Measurements from ENCODE around the gene MEIS2.

MEIS2 gene

GRCh38 chr15:36931434-36931833 is 168.9 kb downstream of the MEIS2 start:
- CTCF ChIA-PET: no interaction called here
- POLR2A ChIA-PET: no interaction called here
- no peak for DNase-seq (ENCODE audit: extremely low spot score)
- TF ChIP-seq ELF4 (IDR thresholded peaks at IDR 0.05) (no peak), LEF1 (IDR thresholded peaks at IDR 0.05; ENCODE audit: borderline replicate concordance) (no peak), SP1 (IDR thresholded peaks at IDR 0.05) (no peak), L3MBTL2 (conservative IDR thresholded peaks at IDR 0.05) (no peak), CTBP1 (IDR thresholded peaks at IDR 0.05; ENCODE audit: borderline replicate concordance) (no peak), SUZ12 (IDR thresholded peaks at IDR 0.05) (no peak), ARNT (IDR thresholded peaks at IDR 0.05) (no peak), ZNF384 (IDR thresholded peaks at IDR 0.05) (no peak), HDGF (IDR thresholded peaks at IDR 0.05; ENCODE audit: borderline replicate concordance) (no peak), TARDBP (IDR thresholded peaks at IDR 0.05) (no peak), FOXM1 (IDR thresholded peaks at IDR 0.05; ENCODE audit: borderline replicate concordance) (no peak), NFRKB (IDR thresholded peaks at IDR 0.05) (no peak), FOXA1 (IDR thresholded peaks at IDR 0.05) (no peak), FOXK2 (IDR thresholded peaks at IDR 0.05) (no peak), BHLHE40 (IDR thresholded peaks at IDR 0.05; ENCODE audit: borderline replicate concordance) (no peak)
- TF ChIP-seq, protein P1, sequence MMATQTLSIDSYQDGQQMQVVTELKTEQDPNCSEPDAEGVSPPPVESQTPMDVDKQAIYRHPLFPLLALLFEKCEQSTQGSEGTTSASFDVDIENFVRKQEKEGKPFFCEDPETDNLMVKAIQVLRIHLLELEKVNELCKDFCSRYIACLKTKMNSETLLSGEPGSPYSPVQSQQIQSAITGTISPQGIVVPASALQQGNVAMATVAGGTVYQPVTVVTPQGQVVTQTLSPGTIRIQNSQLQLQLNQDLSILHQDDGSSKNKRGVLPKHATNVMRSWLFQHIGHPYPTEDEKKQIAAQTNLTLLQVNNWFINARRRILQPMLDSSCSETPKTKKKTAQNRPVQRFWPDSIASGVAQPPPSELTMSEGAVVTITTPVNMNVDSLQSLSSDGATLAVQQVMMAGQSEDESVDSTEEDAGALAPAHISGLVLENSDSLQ (IDR thresholded peaks at IDR 0.05): no peak

GRCh38 chr15:36926427-36926825 is 173.9 kb downstream of the MEIS2 start:
- ChIA-PET POLR2A (no interaction called here), CTCF (no interaction called here)

DNA sequence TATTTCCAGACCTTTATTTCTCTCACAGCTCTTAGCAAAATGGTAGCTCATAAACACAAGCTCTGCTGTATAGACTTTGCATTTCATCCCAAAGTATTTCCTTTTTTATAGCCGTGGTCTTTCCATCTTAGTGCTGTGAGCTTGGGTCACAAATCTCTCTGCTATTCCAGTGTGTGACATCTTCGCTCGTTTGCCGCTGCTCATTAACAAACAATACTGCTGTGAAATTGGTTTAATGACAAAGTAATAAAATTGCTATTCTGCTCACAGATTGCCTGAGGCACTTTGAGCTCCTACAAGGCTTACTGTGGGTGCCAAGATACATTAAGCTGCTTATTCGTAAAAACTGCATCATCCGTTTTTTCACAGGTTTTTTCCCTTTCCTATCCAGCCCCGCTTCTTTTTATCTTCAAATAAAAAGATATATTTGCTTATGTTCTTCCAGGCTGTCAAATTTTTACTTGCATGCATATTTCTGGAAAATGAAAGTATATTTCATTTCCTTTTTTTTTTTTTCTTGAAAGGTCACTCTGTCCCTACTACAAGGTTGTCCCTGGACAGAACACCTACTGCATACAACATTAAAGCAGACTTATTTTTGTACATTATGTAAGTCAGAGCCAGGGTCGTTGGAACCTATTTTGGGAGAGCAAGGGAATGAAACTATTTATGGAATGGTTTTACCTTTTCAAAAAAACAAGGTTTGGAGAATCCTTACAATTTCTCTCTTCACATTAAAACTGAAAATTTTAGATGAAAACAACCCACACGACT is 174.5 kb downstream of the MEIS2 start:
- peak; percentile 89 for TF ChIP-seq CTBP1 (IDR thresholded peaks at IDR 0.05; ENCODE audit: borderline replicate concordance)
- no peak for TF ChIP-seq SP1 (IDR thresholded peaks at IDR 0.05)
- TF ChIP-seq, protein P1 (IDR thresholded peaks at IDR 0.05): peak; percentile 92
- TF ChIP-seq ZNF384 (IDR thresholded peaks at IDR 0.05): peak; percentile 33; the same call in 1 of the 2 replicates
- DNase-seq (ENCODE audit: extremely low spot score): peak; percentile 33
- ChIA-PET POLR2A (interaction anchor here (1.3 kb wide), 1 partner anchor 176 kb away, joined by 7 read pairs; no protein-coding TSS in a partner anchor), CTCF (interaction anchor here (0.6 kb wide), 1 partner anchor 108 kb away, joined by 3 read pairs; no protein-coding TSS in a partner anchor)

More at GRCh38 chr15:36926427-36926825, 173.9 kb downstream of the MEIS2 start:
- TF ChIP-seq ELF4 (IDR thresholded peaks at IDR 0.05) (no peak), ZNF384 (IDR thresholded peaks at IDR 0.05) (no peak), FOXK2 (IDR thresholded peaks at IDR 0.05) (no peak), TARDBP (IDR thresholded peaks at IDR 0.05) (no peak), NFRKB (IDR thresholded peaks at IDR 0.05) (no peak), HDGF (IDR thresholded peaks at IDR 0.05; ENCODE audit: borderline replicate concordance) (no peak)
- TF ChIP-seq, protein P1 (IDR thresholded peaks at IDR 0.05): 0 out of 2 replicates have a peak, but pooled peaks have one; percentile 22
- DNase-seq (ENCODE audit: extremely low spot score): no peak

GRCh38 chr15:36925049-36925448 is 175.3 kb downstream of the MEIS2 start:
- ChIA-PET CTCF (no interaction called here), POLR2A (interaction anchor here (1.3 kb wide), 1 partner anchor 176 kb away, joined by 7 read pairs; no protein-coding TSS in a partner anchor)
- TF ChIP-seq SUZ12 (IDR thresholded peaks at IDR 0.05) (no peak), FOXM1 (IDR thresholded peaks at IDR 0.05; ENCODE audit: borderline replicate concordance) (no peak)
- DNase-seq (ENCODE audit: extremely low spot score): no peak

DNA sequence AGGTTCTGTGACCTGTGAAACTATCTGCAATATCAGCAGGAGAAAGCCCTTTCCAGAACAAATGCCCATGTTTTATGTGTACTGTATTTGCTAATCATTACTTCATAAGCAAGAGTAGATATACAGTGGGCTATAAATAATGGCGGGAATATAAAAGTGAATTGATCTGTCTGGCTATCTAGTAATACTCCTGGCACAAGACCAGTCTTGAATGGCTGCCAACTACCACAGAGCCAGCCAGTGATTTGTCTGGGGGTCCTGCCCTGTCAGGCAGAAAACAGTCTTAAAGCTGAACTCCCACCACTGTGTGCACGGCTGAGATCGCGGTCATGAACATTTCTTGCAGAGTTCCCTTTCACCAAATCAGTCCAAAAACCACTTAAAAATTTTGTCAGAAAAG is 176.3 kb downstream of the MEIS2 start:
- TF ChIP-seq BHLHE40 (IDR thresholded peaks at IDR 0.05; ENCODE audit: borderline replicate concordance) (no peak), TARDBP (IDR thresholded peaks at IDR 0.05) (no peak), NFRKB (IDR thresholded peaks at IDR 0.05) (no peak)
- CTCF ChIA-PET: no interaction called here
- POLR2A ChIA-PET: no interaction called here
- DNase-seq (ENCODE audit: extremely low spot score): no peak

DNA sequence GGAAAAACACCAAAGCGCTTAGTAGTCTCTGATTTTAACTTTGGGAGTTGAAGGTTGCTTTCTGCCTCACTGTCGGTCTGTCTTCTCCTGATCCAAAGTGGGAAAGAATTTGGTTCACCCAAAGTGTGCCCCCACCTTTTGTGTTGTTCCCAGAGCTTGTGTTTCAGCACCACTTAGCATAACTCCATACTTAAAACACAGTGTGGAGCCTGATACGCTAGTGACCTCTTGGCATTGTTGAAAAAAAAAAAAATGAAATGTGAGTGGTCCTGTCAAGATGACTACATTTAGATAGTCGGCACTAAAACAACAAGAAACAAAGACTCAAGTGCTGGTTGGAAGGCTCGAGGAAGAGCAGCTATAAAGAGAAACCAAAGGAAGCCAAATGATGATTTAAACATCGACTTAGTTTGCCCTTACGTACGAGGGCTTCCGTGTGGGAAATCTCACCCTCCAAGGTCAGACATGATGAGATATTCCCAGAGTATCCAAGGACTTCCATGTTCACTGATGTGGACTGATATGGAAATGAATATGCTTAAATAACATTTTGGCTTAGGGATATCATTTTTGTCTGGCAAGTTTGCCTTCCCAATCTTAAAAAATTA is 178.8 kb downstream of the MEIS2 start:
- TF ChIP-seq, protein P1 (IDR thresholded peaks at IDR 0.05): peak; percentile 20; the same call in 1 of the 2 replicates
- TF ChIP-seq LEF1 (IDR thresholded peaks at IDR 0.05; ENCODE audit: borderline replicate concordance): no peak
- TF ChIP-seq ARNT (IDR thresholded peaks at IDR 0.05): no peak
- no peak for TF ChIP-seq SP1 (IDR thresholded peaks at IDR 0.05)
- TF ChIP-seq FOXK2 (IDR thresholded peaks at IDR 0.05): no peak
- no peak for TF ChIP-seq FOXM1 (IDR thresholded peaks at IDR 0.05; ENCODE audit: borderline replicate concordance)
- TF ChIP-seq SUZ12 (IDR thresholded peaks at IDR 0.05): no peak
- no peak for TF ChIP-seq FOXA1 (IDR thresholded peaks at IDR 0.05)
- TF ChIP-seq CTBP1 (IDR thresholded peaks at IDR 0.05; ENCODE audit: borderline replicate concordance): no peak
- no peak for TF ChIP-seq NFRKB (IDR thresholded peaks at IDR 0.05)
- TF ChIP-seq ZNF384 (IDR thresholded peaks at IDR 0.05): peak; percentile 80
- TF ChIP-seq TARDBP (IDR thresholded peaks at IDR 0.05): no peak
- no peak for DNase-seq (ENCODE audit: extremely low spot score)
- ChIA-PET POLR2A (no interaction called here), CTCF (interaction anchor here (0.6 to 0.7 kb wide), 2 partner anchors 14 to 32 kb away, joined by 3 to 5 read pairs; no protein-coding TSS in a partner anchor)

All from HEK293T (cell line).